Measurements from ENCODE around the gene ZNF311.

DNA sequence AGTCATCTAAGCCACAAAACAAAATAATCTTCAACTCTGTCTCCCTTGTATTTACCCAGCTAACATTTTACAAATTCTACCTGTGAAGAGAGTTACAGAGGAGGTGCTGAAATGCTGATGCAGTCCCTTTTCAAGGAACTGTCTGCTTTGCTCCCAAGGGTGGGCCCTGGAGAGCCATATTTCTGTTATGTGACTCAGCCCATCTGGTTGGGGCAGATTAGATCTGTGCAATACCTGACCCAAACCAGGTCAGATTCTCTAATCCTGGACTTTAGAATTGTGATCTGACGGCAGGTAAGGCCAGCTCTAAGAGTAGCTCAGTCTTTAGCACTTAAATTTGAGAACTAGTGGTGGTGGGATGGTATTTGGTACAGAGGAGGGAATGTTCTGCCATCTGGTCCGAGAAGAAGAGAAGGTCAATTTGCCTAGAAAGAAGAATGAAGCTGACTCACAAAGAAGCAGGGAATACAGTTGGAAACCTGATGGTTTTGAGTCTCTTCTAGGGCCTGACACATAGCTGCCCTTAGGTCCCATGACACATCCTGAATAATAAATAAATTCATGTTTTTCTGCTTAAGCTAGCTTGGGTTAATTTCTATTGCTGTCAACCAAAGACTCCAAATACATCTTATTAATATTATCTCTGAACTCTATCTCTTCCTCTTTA, 8.1 kb downstream of the ZNF311 start:
- TF ChIP-seq, protein P1, sequence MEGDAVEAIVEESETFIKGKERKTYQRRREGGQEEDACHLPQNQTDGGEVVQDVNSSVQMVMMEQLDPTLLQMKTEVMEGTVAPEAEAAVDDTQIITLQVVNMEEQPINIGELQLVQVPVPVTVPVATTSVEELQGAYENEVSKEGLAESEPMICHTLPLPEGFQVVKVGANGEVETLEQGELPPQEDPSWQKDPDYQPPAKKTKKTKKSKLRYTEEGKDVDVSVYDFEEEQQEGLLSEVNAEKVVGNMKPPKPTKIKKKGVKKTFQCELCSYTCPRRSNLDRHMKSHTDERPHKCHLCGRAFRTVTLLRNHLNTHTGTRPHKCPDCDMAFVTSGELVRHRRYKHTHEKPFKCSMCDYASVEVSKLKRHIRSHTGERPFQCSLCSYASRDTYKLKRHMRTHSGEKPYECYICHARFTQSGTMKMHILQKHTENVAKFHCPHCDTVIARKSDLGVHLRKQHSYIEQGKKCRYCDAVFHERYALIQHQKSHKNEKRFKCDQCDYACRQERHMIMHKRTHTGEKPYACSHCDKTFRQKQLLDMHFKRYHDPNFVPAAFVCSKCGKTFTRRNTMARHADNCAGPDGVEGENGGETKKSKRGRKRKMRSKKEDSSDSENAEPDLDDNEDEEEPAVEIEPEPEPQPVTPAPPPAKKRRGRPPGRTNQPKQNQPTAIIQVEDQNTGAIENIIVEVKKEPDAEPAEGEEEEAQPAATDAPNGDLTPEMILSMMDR (IDR thresholded peaks at IDR 0.05) = no peak
- TF ChIP-seq POLR2A (IDR thresholded peaks at IDR 0.05) = no peak
